H1 (cell line): Measurements from ENCODE around the gene DENND1A. TPM values are rescaled to one million over a fixed set of nuclear protein-coding genes. Genes with fewer than 3 reads are reported as not detected.

Source experiments
- BCL11A ChIP-seq, 2 experiments: IDR thresholded peaks; one replicate each; pipeline ENCODE4 v1.6.1; 2011; ENCODE audit warnings: low read depth in 2 of 2, low read length in 2 of 2, mild to moderate bottlenecking in 2 of 2
- EZH2 ChIP-seq: fragments of 200-600 bp; sonication (generic); IDR thresholded peaks from 2 replicates; pipeline ENCODE4 v1.7.1; 2012; ENCODE audit warnings: low read depth, mild to moderate bottlenecking, moderate library complexity, low read length, inconsistent platforms; ENCODE audit not compliant: severe bottlenecking
- HDAC2 ChIP-seq, 2 experiments: fragments of 300-600 bp in 1 of 2; sonication (generic) in 1 of 2; IDR thresholded peaks; 2 replicates each; pipeline ENCODE4 v1.6.1; 2011 to 2012; ENCODE audit warnings: low read depth in 2 of 2, low read length in 2 of 2, mild to moderate bottlenecking in 2 of 2, moderate library complexity in 2 of 2, borderline replicate concordance in 1 of 2, inconsistent platforms in 1 of 2
- POLR2A ChIP-seq, 2 experiments: IDR thresholded peaks; 1 replicate in 1 of 2; 2 replicates in 1 of 2; pipeline ENCODE4 v1.6.1; 2011; ENCODE audit warnings: low read depth in 2 of 2, low read length in 2 of 2, mild to moderate bottlenecking in 2 of 2; ENCODE audit errors: control extremely low read depth in 1 of 2
- polyA plus RNA-seq, 7 experiments: library from polyadenylated mRNA; depleted of rRNA in 3 of 7; stranded (reverse) in 5 of 7; unstranded in 2 of 7; fragments of >200 nt in 5 of 7; fragments of 200-250 nt in 2 of 7; gene quantifications; 1 replicate in 5 of 7; 2 replicates in 1 of 7; 4 replicates in 1 of 7; pipeline versions ENCODE4 v1.2.1 to v1.2.3, GENCODE V29; 2011 to 2013; ENCODE audit warnings: missing spikeins in 2 of 7, mixed read lengths in 2 of 7
- total RNA-seq: library from RNA; stranded (reverse); fragmentation: NEBNext Ultra II Directional; extraction: Animal tissue kit (Norgen Biotek cat#: 25700); gene quantifications from 2 replicates; pipeline ENCODE4 v1.2.1, GENCODE V29; 2021

The DENND1A gene
- total and polyA plus RNA-seq, 2 of the 8 experiments (the other 6 are each of a cell fraction or from before 2014, with no cell fraction given), result 24.1 to 26.4 TPM

DNA sequence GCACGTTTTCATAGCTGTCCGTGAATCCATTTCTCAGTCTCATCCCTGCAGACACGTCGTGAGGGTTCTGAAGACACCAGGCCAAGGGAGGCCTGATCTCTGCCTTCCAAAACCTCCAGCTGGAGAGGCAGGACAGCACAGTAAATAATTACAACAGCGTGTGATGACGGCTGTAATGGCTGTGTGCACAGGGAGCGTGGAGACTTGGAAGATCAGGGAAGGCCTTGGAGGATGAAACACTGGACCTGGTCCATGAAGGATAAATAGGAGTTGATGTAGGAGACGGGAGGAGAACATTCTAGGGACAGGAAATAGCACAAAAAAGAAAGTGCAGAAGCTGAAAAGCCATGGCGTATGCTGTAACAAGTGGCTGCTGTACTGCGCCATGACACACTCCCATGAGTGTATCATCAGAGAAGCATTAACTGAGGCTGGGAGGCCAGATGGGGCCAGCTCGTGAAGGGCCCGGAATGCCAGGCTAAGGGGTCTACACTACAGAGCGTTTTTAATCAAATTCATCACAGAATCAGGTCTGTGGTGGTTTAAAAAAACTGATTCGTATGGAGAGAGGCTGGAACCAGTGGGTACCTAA lies 476.8 kb downstream of the DENND1A start (continued):
- TF ChIP-seq BCL11A (IDR thresholded peaks at IDR 0.05; ENCODE audit: low read depth in 2 of 2, low read length in 2 of 2) (no peak), HDAC2 (IDR thresholded peaks at IDR 0.05; ENCODE audit: borderline replicate concordance in 1 of 2, low read depth in 2 of 2, low read length in 2 of 2) (no peak), EZH2 (no peak), POLR2A (IDR thresholded peaks at IDR 0.05; ENCODE audit: control extremely low read depth in 1 of 2, low read depth in 2 of 2, low read length in 2 of 2) (no peak)
